ENCODE measurements around the gene PTPRT. TPM values are rescaled to one million over a fixed set of nuclear protein-coding genes. Genes with fewer than 3 reads are reported as not detected.
A peak's percentile ranks its signal among the peaks of the same experiment; 100 is the strongest.

PTPRT gene
- polyA plus RNA-seq, 1 donor, result 0.78 TPM

DNA sequence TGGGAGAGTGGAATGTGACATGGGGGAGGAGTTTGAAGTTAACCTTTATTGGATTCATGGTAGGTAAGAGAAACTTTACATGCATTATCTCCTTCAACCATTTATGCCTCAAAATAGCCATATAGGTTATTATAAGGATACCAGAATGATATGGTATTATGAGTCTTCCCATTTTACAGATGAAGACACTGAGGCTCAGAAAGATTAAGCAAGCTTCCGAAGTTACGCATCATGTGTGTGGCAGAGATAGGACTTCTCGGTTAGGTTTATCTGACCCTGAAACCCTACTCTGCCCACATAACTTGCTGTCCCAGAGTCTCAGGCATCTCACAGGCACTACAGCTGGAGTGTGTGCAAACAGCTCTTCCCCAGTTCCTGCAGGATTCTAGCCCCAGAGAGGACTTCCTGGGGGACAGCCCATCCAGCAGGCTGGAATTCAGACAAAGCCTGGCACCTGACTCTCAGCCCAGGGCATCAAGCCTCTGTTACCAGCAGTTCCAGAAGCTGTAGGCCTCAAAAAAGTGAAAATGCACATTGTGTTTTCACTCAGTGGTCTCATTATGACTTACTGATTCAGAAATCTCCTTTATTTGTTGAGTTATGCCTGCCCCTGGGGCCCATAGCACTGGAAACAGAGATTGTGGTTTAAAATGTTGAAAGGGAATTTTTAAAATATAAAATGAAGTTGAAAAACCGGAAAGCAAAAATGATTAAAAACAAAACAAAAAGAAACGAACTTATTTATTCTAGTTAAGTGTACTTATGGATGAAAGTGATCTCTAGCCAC, 1058.7 kb downstream of the PTPRT start:
- WGBS (ENCODE audit: insufficient coverage, low lambda C conversion rate), result 88% methylated on average over 2 of the region's 5 CpGs
- no peaks in the 10 kb centered on the region for H3K36me3 ChIP-seq (ENCODE audit: control insufficient read depth, insufficient read depth, low read length)

GRCh38 chr20:42125426-42125825, 1064.3 kb downstream of the PTPRT start:
- DNase-seq, result peak in 1 of 2 donors; percentile 39
- Histone ChIP-seq H3K27ac (ENCODE audit: low read length) (no peak overlapping the region), H3K9me3 (ENCODE audit: control insufficient read depth, low read depth, low read length) (no peaks in the 10 kb centered on the region), H3K36me3 (ENCODE audit: control insufficient read depth, insufficient read depth, low read length) (no peaks in the 10 kb centered on the region), H3K4me3 (ENCODE audit: low read length) (no peak overlapping the region), H3K27me3 (ENCODE audit: control insufficient read depth, insufficient read depth, low read length) (no peaks in the 10 kb centered on the region), H3K4me1 (ENCODE audit: control insufficient read depth, insufficient read depth, low read length) (no peaks in the 10 kb centered on the region)
- WGBS (ENCODE audit: insufficient coverage, low lambda C conversion rate), result 50% methylated on average over 1 of the region's 2 CpGs

More for the DNA sequence above, 1058.7 kb downstream of the PTPRT start:
- Histone ChIP-seq H3K27me3 (ENCODE audit: control insufficient read depth, insufficient read depth, low read length) (no peaks in the 10 kb centered on the region), H3K4me3 (ENCODE audit: low read length) (no peak overlapping the region), H3K4me1 (ENCODE audit: control insufficient read depth, insufficient read depth, low read length) (no peaks in the 10 kb centered on the region), H3K9me3 (ENCODE audit: control insufficient read depth, low read depth, low read length) (no peaks in the 10 kb centered on the region), H3K27ac (ENCODE audit: low read length) (no peak overlapping the region)
- DNase-seq, result no peak

DNA sequence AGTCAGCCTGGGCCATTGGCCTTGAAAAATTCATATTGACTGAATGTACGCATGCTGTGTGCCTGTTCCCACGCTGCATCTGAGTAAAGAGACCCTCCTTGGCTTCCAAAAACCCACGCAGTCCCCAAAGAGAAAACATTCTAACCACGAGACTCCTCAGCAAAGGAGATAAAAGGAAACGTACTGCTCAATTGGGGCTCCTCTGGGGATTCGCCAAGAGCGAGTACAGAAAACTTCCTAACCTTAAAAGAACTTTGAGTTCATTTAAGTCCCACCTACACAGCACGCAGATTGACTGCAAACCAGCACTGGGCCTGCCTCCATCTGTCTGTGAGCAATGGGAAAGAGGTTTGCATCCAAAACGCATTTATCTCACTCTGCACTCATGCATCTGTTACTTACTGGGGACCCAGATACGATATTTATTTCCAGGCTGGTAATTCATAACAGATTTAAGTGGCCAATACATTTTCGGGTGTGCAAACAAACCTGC, 1065.7 kb downstream of the PTPRT start:
- Histone ChIP-seq H3K4me1 (ENCODE audit: control insufficient read depth, insufficient read depth, low read length) (no peaks in the 10 kb centered on the region), H3K27me3 (ENCODE audit: control insufficient read depth, insufficient read depth, low read length) (no peaks in the 10 kb centered on the region), H3K36me3 (ENCODE audit: control insufficient read depth, insufficient read depth, low read length) (no peaks in the 10 kb centered on the region), H3K4me3 (ENCODE audit: low read length) (no peak overlapping the region), H3K9me3 (ENCODE audit: control insufficient read depth, low read depth, low read length) (no peaks in the 10 kb centered on the region), H3K27ac (ENCODE audit: low read length) (no peak overlapping the region)
- DNase-seq, result no peak
- 100% methylated on average over 1 of the region's 11 CpGs for WGBS (ENCODE audit: insufficient coverage, low lambda C conversion rate)

- Histone ChIP-seq H3K27me3 (ENCODE audit: control insufficient read depth, insufficient read depth, low read length) (no peaks in the 10 kb centered on the region), H3K27ac (ENCODE audit: low read length) (no peak overlapping the region), H3K36me3 (ENCODE audit: control insufficient read depth, insufficient read depth, low read length) (no peaks in the 10 kb centered on the region), H3K4me3 (ENCODE audit: low read length) (no peak overlapping the region), H3K9me3 (ENCODE audit: control insufficient read depth, low read depth, low read length) (no peaks in the 10 kb centered on the region), H3K4me1 (ENCODE audit: control insufficient read depth, insufficient read depth, low read length) (no peaks in the 10 kb centered on the region)
- DNase-seq, result no peak
- WGBS (ENCODE audit: insufficient coverage, low lambda C conversion rate), result 50% methylated on average over 1 of the region's 7 CpGs
These were observed 1071.1 kb downstream of the PTPRT start for GRCh38 chr20:42118409-42119125.

DNA sequence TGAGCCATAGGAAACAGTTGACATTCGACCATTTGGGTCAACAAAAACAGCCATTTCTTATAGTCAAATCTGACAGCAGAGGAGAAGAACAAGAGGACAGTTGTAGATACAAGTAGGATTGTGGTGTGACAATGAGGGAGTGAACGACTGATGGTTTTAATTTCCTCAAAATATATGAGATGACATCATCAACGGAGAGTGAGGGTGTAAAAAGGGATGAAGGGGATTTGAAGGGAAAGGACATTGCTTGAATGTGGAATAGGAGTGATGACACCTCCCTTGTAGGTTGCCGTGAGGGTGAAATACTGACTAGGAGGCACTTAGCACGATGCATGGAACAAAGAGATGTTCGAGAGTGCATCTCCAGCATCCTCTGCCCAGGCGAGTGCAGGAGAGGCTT, 1071.7 kb downstream of the PTPRT start:
- no peaks in the 10 kb centered on the region for H3K36me3 ChIP-seq (ENCODE audit: control insufficient read depth, insufficient read depth, low read length)
- no peak for DNase-seq
- no peak overlapping the region for H3K4me3 ChIP-seq (ENCODE audit: low read length)
- H3K27me3 ChIP-seq (ENCODE audit: control insufficient read depth, insufficient read depth, low read length), result no peaks in the 10 kb centered on the region
- no peaks in the 10 kb centered on the region for H3K9me3 ChIP-seq (ENCODE audit: control insufficient read depth, low read depth, low read length)
- whole genome bisulfite sequencing (ENCODE audit: insufficient coverage, low lambda C conversion rate), result 100% methylated on average over 3 of the region's 7 CpGs
- H3K4me1 ChIP-seq (ENCODE audit: control insufficient read depth, insufficient read depth, low read length), result no peaks in the 10 kb centered on the region
- H3K27ac ChIP-seq (ENCODE audit: low read length), result no peak overlapping the region

- Histone ChIP-seq H3K4me1 (ENCODE audit: control insufficient read depth, insufficient read depth, low read length) (no peaks in the 10 kb centered on the region), H3K9me3 (ENCODE audit: control insufficient read depth, low read depth, low read length) (no peaks in the 10 kb centered on the region), H3K4me3 (ENCODE audit: low read length) (no peak overlapping the region), H3K36me3 (ENCODE audit: control insufficient read depth, insufficient read depth, low read length) (no peaks in the 10 kb centered on the region), H3K27ac (ENCODE audit: low read length) (no peak overlapping the region), H3K27me3 (ENCODE audit: control insufficient read depth, insufficient read depth, low read length) (no peaks in the 10 kb centered on the region)
- DNase-seq, result no peak
- WGBS (ENCODE audit: insufficient coverage, low lambda C conversion rate), result 60% methylated on average over 1 of the region's 8 CpGs
These were observed 1076.5 kb downstream of the PTPRT start for GRCh38 chr20:42113236-42113635.

GRCh38 chr20:42112161-42112560, 1077.5 kb downstream of the PTPRT start:
- no peak overlapping the region for H3K4me3 ChIP-seq (ENCODE audit: low read length)
- H3K4me1 ChIP-seq (ENCODE audit: control insufficient read depth, insufficient read depth, low read length), result no peaks in the 10 kb centered on the region
- no peaks in the 10 kb centered on the region for H3K9me3 ChIP-seq (ENCODE audit: control insufficient read depth, low read depth, low read length)
- WGBS (ENCODE audit: insufficient coverage, low lambda C conversion rate), result no CpG with 5 or more reads among the region's 5 CpGs
- no peak for DNase-seq
- no peaks in the 10 kb centered on the region for H3K36me3 ChIP-seq (ENCODE audit: control insufficient read depth, insufficient read depth, low read length)
- H3K27me3 ChIP-seq (ENCODE audit: control insufficient read depth, insufficient read depth, low read length), result no peaks in the 10 kb centered on the region
- H3K27ac ChIP-seq (ENCODE audit: low read length), result no peak overlapping the region

DNA sequence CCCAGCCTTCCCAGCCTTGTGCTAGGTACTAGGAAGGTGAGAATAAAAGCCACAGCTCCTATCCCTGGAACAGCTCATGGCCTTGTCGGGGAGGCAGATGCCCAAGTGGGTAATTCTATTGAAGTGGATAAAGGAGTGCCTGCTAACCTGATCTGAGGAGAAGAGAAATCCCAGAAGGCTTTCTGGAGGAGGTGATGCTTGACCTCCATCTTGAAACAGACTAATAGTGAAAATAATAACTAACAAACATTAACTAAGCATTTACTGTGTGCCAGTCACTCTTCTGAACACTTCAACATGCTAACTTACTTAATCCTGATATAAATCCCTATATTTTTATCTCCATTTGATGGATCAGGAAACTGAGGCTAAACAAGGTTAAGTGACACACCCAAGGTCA, 1078.4 kb downstream of the PTPRT start:
- Histone ChIP-seq H3K27ac (ENCODE audit: low read length) (no peak overlapping the region), H3K4me3 (ENCODE audit: low read length) (no peak overlapping the region), H3K4me1 (ENCODE audit: control insufficient read depth, insufficient read depth, low read length) (no peaks in the 10 kb centered on the region), H3K27me3 (ENCODE audit: control insufficient read depth, insufficient read depth, low read length) (no peaks in the 10 kb centered on the region), H3K36me3 (ENCODE audit: control insufficient read depth, insufficient read depth, low read length) (no peaks in the 10 kb centered on the region), H3K9me3 (ENCODE audit: control insufficient read depth, low read depth, low read length) (no peaks in the 10 kb centered on the region)
- DNase-seq, result no peak
- WGBS (ENCODE audit: insufficient coverage, low lambda C conversion rate), result no CpG with 5 or more reads among the region's 1 CpG

DNA sequence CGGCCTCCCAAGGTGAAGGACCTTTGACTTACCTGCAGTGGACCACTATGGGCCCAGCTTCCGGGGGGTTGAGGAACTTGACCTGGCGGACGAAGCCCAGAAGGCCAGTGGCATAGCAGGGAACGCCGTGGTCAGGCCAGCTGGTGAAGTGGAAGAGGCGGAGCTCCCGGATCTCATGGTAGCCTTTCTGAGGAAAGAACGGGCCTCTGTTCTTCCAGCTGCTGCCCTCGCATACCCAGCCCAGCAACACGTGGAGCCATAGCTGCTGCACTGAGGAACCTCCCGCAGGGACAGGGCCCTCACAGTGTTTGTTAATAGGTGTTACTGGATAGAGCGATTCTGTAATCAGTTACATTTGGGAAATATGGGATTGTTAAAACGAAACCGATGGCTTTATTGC, 1079.4 kb downstream of the PTPRT start:
- H3K27ac ChIP-seq (ENCODE audit: low read length), result no peak overlapping the region
- DNase-seq, result no peak
- WGBS (ENCODE audit: insufficient coverage, low lambda C conversion rate), result 71% methylated on average over 2 of the region's 15 CpGs
- H3K27me3 ChIP-seq (ENCODE audit: control insufficient read depth, insufficient read depth, low read length), result no peaks in the 10 kb centered on the region
- no peaks in the 10 kb centered on the region for H3K9me3 ChIP-seq (ENCODE audit: control insufficient read depth, low read depth, low read length)
- no peak overlapping the region for H3K4me3 ChIP-seq (ENCODE audit: low read length)
- H3K36me3 ChIP-seq (ENCODE audit: control insufficient read depth, insufficient read depth, low read length), result no peaks in the 10 kb centered on the region
- no peaks in the 10 kb centered on the region for H3K4me1 ChIP-seq (ENCODE audit: control insufficient read depth, insufficient read depth, low read length)

DNA sequence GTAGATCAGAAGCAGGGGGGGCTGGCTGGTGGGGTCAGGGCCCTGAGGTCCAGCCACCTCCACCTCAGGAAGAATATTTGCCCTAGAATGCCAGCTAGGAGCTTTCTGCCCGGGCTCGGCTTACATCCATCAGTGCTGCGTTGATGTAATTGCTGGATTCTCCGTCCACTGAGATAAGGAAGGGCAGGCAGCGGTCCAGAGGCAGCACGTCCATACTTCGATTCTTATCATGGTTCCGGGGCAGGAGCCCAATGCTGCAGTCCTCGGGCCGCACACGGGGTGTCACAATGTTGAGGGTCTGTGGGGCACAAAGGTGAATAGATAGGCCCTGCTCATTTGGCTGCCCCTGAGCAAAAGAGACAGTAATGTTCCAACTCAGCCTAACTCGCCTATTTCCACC, 1087.7 kb downstream of the PTPRT start:
- no CpG with 5 or more reads among the region's 12 CpGs for WGBS (ENCODE audit: insufficient coverage, low lambda C conversion rate)
- peaks cover 43% of the 10 kb centered on the region for H3K4me1 ChIP-seq (ENCODE audit: control insufficient read depth, insufficient read depth, low read length)

More for the DNA sequence above, 1087.7 kb downstream of the PTPRT start:
- Histone ChIP-seq H3K27me3 (ENCODE audit: control insufficient read depth, insufficient read depth, low read length) (no peaks in the 10 kb centered on the region), H3K4me3 (ENCODE audit: low read length) (no peak overlapping the region), H3K27ac (ENCODE audit: low read length) (no peak overlapping the region), H3K36me3 (ENCODE audit: control insufficient read depth, insufficient read depth, low read length) (no peaks in the 10 kb centered on the region), H3K9me3 (ENCODE audit: control insufficient read depth, low read depth, low read length) (no peaks in the 10 kb centered on the region)
- DNase-seq, result peak in 1 of 2 donors; percentile 22
